WTC11 (cell line): ENCODE data around the gene SOX9.

Experiments used
- CREB1 ChIP-seq: sonication (generic); formaldehyde crosslinking; IDR thresholded peaks from 2 replicates; pipeline ENCODE4 v1.8.0; 2023; ENCODE audit warnings: mild to moderate bottlenecking, missing genetic modification reagents
- TCF7 ChIP-seq: sonication (generic); formaldehyde crosslinking; IDR thresholded peaks from 2 replicates; pipeline ENCODE4 v1.8.0; 2022; ENCODE audit warnings: mild to moderate bottlenecking, low read depth, missing genetic modification reagents, moderate library complexity
- TF ChIP-seq, protein P1 (sequence below): fragments of 200-600 bp; IDR thresholded peaks from 2 replicates; pipeline ENCODE4 v1.8.0; 2022; ENCODE audit warnings: antibody characterized with exemption

DNA sequence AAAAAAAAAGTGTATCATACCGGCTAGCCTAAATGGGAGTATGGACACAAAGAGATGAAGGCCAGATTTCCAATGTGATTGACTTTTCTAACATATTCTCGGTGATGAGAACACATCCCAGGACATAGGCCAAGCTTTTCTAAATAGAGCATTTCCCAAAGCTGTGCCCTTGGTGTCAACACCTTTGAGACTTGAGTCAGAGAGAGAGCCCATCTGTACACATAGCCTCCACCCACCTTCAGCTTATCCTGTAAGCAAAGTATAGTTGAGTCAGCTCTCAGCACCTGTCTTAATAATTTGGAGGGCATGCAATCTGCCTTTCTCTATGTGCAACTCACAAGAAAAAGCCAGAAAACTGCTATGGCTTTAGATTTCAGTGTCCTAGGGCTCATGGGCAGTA is 42.7 kb downstream of the SOX9 start:
- TF ChIP-seq TCF7 = no peak
- TF ChIP-seq, protein P1, sequence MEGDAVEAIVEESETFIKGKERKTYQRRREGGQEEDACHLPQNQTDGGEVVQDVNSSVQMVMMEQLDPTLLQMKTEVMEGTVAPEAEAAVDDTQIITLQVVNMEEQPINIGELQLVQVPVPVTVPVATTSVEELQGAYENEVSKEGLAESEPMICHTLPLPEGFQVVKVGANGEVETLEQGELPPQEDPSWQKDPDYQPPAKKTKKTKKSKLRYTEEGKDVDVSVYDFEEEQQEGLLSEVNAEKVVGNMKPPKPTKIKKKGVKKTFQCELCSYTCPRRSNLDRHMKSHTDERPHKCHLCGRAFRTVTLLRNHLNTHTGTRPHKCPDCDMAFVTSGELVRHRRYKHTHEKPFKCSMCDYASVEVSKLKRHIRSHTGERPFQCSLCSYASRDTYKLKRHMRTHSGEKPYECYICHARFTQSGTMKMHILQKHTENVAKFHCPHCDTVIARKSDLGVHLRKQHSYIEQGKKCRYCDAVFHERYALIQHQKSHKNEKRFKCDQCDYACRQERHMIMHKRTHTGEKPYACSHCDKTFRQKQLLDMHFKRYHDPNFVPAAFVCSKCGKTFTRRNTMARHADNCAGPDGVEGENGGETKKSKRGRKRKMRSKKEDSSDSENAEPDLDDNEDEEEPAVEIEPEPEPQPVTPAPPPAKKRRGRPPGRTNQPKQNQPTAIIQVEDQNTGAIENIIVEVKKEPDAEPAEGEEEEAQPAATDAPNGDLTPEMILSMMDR = no peak
- TF ChIP-seq CREB1 (CRISPR knock-in tag) = no peak
